OCI-LY3 (cell line): ENCODE data around the gene NDC80.

Source experiments
- H2AFZ ChIP-seq: fragments of 200-600, 300-600 bp; shearing (Covaris generic); 2 replicates; pipeline ENCODE4 v1.6.0; 2014; ENCODE audit warnings: antibody characterized with exemption, low read depth, low read length
- H3K27ac ChIP-seq: fragments of 200-600, 300-600 bp; sonication (generic); 2 replicates; pipeline ENCODE4 v1.5.1; 2014; ENCODE audit warnings: mild to moderate bottlenecking, low read length, moderate library complexity, mixed read lengths
- H3K27me3 ChIP-seq: fragments of 200-600, 300-600 bp; sonication (generic); 2 replicates; pipeline ENCODE4 v1.6.1; 2014; ENCODE audit warnings: low read depth, low read length, mixed read lengths
- H3K36me3 ChIP-seq: fragments of 200-600, 300-600 bp; sonication (generic); replicated peaks from 2 replicates; pipeline ENCODE3; 2014; ENCODE audit warnings: low read depth, low read length, mixed read lengths
- H3K4me1 ChIP-seq: fragments of 300-600, 200-600 bp; sonication (generic); 2 replicates; pipeline ENCODE4 v1.6.1; 2014; ENCODE audit warnings: low read length, mixed read lengths
- H3K4me2 ChIP-seq: fragments of 200-600, 300-600 bp; sonication (generic); 2 replicates; pipeline ENCODE4 v1.6.1; 2014; ENCODE audit warnings: low read length, mixed read lengths
- H3K4me3 ChIP-seq: fragments of 300-600, 200-600 bp; sonication (generic); 2 replicates; pipeline ENCODE4 v1.5.1; 2014; ENCODE audit warnings: antibody characterized with exemption, mild to moderate bottlenecking, low read length, moderate library complexity
- H3K79me2 ChIP-seq: fragments of 300-600, 200-600 bp; shearing (Covaris generic); 2 replicates; pipeline ENCODE4 v1.6.1; 2014; ENCODE audit warnings: mild to moderate bottlenecking, low read length, mixed read lengths
- H3K9ac ChIP-seq: fragments of 300-600, 200-600 bp; shearing (Covaris generic); 2 replicates; pipeline ENCODE4 v1.6.0; 2014; ENCODE audit warnings: mild to moderate bottlenecking, low read length, moderate library complexity
- H3K9me3 ChIP-seq: fragments of 200-600, 300-600 bp; shearing (Covaris generic); 2 replicates; pipeline ENCODE4 v1.6.1; 2014; ENCODE audit warnings: low read length, mixed read lengths; ENCODE audit not compliant: insufficient read depth
- H4K20me1 ChIP-seq: fragments of 200-600, 300-600 bp; sonication (generic); 2 replicates; pipeline ENCODE4 v1.6.1; 2016; ENCODE audit warnings: low read length, mixed read lengths; ENCODE audit not compliant: insufficient read depth
- CTCF ChIP-seq: fragments of 200-600, 300-600 bp; sonication (generic); IDR thresholded peaks from 2 replicates; pipeline ENCODE4 v1.5.1; 2014; ENCODE audit warnings: antibody characterized with exemption, low read length, low read depth
- EZH2phosphoT487 ChIP-seq: fragments of 200-600 bp; shearing (Covaris generic); IDR thresholded peaks from 2 replicates; pipeline ENCODE4 v1.6.1; 2018; ENCODE audit warnings: antibody characterized with exemption, mixed run types, low read depth

NDC80 gene

GRCh38 chr18:2564373-2564772 is 7.0 kb upstream of the NDC80 start:
- Histone ChIP-seq H3K36me3 (peaks cover 6% of the 10 kb centered on the region), H3K4me2 (no peak overlapping the region), H3K4me3 (no peak overlapping the region), H2AFZ (no peak overlapping the region), H3K27ac (no peak overlapping the region), H3K9me3 (no peaks in the 10 kb centered on the region), H4K20me1 (no peaks in the 10 kb centered on the region), H3K27me3 (no peaks in the 10 kb centered on the region), H3K4me1 (no peaks in the 10 kb centered on the region), H3K9ac (no peak overlapping the region), H3K79me2 (peaks cover under 1% of the 10 kb centered on the region; the same call in 1 of the 2 replicates)
- TF ChIP-seq EZH2phosphoT487 (no peak), CTCF (no peak)

DNA sequence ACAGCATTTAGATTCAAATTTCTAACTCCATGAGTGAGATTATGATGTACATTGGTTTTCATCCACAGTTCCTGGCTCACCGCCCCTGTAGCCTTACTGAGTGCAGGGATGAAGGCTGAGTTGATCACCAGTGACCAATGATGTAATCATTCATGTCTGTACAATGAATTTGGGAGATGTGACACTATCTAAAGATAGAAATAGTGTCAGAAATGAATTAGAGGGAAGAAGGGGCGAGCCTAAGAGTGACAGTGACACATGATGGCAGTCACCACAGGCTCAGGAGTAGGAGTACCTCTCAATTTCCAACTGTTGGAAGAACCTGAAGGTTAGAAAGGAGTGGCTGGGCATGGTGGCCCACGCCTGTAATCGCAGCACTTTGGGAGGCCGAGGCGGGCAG is 3.2 kb upstream of the NDC80 start:
- H3K79me2 ChIP-seq, result peaks cover 35% of the 10 kb centered on the region
- peaks cover 13% of the 10 kb centered on the region for H3K4me1 ChIP-seq
- H3K36me3 ChIP-seq, result peaks cover 7% of the 10 kb centered on the region
- TF ChIP-seq CTCF (no peak), EZH2phosphoT487 (no peak)
- no peak overlapping the region for H3K27ac ChIP-seq
- H4K20me1 ChIP-seq, result no peaks in the 10 kb centered on the region
- H3K9me3 ChIP-seq, result no peaks in the 10 kb centered on the region
- H3K27me3 ChIP-seq, result no peaks in the 10 kb centered on the region
- H3K9ac ChIP-seq, result no peak overlapping the region
- H3K4me2 ChIP-seq, result no peak overlapping the region
- no peak overlapping the region for H3K4me3 ChIP-seq
- no peak overlapping the region for H2AFZ ChIP-seq

- Histone ChIP-seq H3K36me3 (peaks cover 11% of the 10 kb centered on the region), H3K79me2 (peaks cover 40% of the 10 kb centered on the region), H3K9ac (no peak overlapping the region), H3K9me3 (no peaks in the 10 kb centered on the region), H4K20me1 (no peaks in the 10 kb centered on the region), H3K27me3 (no peaks in the 10 kb centered on the region), H3K4me1 (peaks cover 18% of the 10 kb centered on the region), H3K4me2 (no peak overlapping the region), H3K27ac (no peak overlapping the region), H2AFZ (no peak overlapping the region), H3K4me3 (no peak overlapping the region)
- TF ChIP-seq CTCF (no peak), EZH2phosphoT487 (no peak)
Observed at GRCh38 chr18:2568605-2569004, 2.8 kb upstream of the NDC80 start.

- H3K4me2 ChIP-seq, result peak overlapping the region; percentile 89
- H3K4me1 ChIP-seq, result peaks cover 23% of the 10 kb centered on the region
- TF ChIP-seq CTCF, result no peak
- no peak for TF ChIP-seq EZH2phosphoT487
- H3K9me3 ChIP-seq, result no peaks in the 10 kb centered on the region
- H3K4me3 ChIP-seq, result peak overlapping the region; percentile 89
- no peak overlapping the region for H2AFZ ChIP-seq
- H3K27me3 ChIP-seq, result no peaks in the 10 kb centered on the region
- H4K20me1 ChIP-seq, result no peaks in the 10 kb centered on the region
- peaks cover 8% of the 10 kb centered on the region for H3K36me3 ChIP-seq
- peak overlapping the region; percentile 85; the same call in 1 of the 2 replicates for H3K9ac ChIP-seq
- peaks cover 50% of the 10 kb centered on the region for H3K79me2 ChIP-seq
- no peak overlapping the region for H3K27ac ChIP-seq
Observed at GRCh38 chr18:2569338-2570207, 1.8 kb upstream of the NDC80 start.
